Endothelial cell of umbilical vein (primary cell): ENCODE results near the gene NCOA3. TPM values are rescaled to one million over a fixed set of nuclear protein-coding genes. Genes with fewer than 3 reads are reported as not detected.

ENCODE experiments used
- BruUV-seq: library from RNA; stranded (reverse); fragments of 400-500 nt; replicated peaks from 2 replicates; lab custom pipeline; 2021; lab: Mats Ljungman, UMichigan
- CTCF ChIA-PET: fragments of 300-600, 350-600 bp; sonication (Branson Sonifier 250); formaldehyde crosslinking; loops from one replicate; lab custom pipeline; 2021; ENCODE audit warnings: antibody characterized with exemption, inconsistent platforms; lab: Charles Lee
- POLR2A ChIA-PET: fragments of 300-600, 350-600 bp; sonication (Branson Sonifier 250); formaldehyde crosslinking; loops from one replicate; lab custom pipeline; 2021; ENCODE audit warnings: antibody characterized with exemption, inconsistent platforms; lab: Charles Lee
- DNase-seq: peaks from one replicate; pipeline ENCODE4 v3.0.0-alpha.2; 2011; ENCODE audit warnings: low read depth, low spot score
- FAIRE-seq: peaks from 2 replicates; lab custom pipeline; 2011; peaks lifted over from hg19 to GRCh38; lab: Jason Lieb, UNC
- H2AFZ ChIP-seq: 2 replicates; pipeline ENCODE4 v1.6.0; 2012; ENCODE audit warnings: low read depth, low read length, control low read depth, inconsistent platforms
- H3K27ac ChIP-seq: 2 replicates; pipeline ENCODE4 v1.5.1; 2011; ENCODE audit warnings: low read depth, mild to moderate bottlenecking, control low read depth, low read length, moderate library complexity; ENCODE audit not compliant: insufficient read depth
- H3K27me3 ChIP-seq, 2 experiments: 2 replicates each; pipeline versions ENCODE4 v1.6.0 to v1.6.1; 2011; ENCODE audit warnings: low read length in 2 of 2, mixed read lengths in 1 of 2; ENCODE audit not compliant: control insufficient read depth in 2 of 2, insufficient read depth in 2 of 2
- H3K36me3 ChIP-seq, 2 experiments: 2 replicates in 1 of 2; 3 replicates in 1 of 2; pipeline ENCODE4 v1.5.1; 2011; ENCODE audit warnings: low read length in 2 of 2, mild to moderate bottlenecking in 1 of 2, moderate library complexity in 1 of 2; ENCODE audit not compliant: control insufficient read depth in 2 of 2, insufficient read depth in 2 of 2; ENCODE audit errors: extremely low read depth in 1 of 2
- H3K4me1 ChIP-seq: 3 replicates; pipeline ENCODE4 v1.5.1; 2011; ENCODE audit warnings: mild to moderate bottlenecking, low read length; ENCODE audit not compliant: control insufficient read depth, insufficient read depth; ENCODE audit errors: extremely low read depth
- H3K4me2 ChIP-seq: 2 replicates; pipeline ENCODE4 v1.6.1; 2011; ENCODE audit warnings: low read length, control low read depth, mixed read lengths; ENCODE audit not compliant: insufficient read depth
- H3K4me3 ChIP-seq, 3 experiments: fragments of 200-600 bp in 1 of 3; sonication (generic), shearing (Covaris generic) in 1 of 3; replicated peaks in 1 of 3; 2 replicates each; pipeline ENCODE4 v1.5.1; 2011 to 2016; ENCODE audit warnings: control low read depth in 3 of 3, low read length in 3 of 3, mild to moderate bottlenecking in 2 of 3, inconsistent platforms in 1 of 3, low read depth in 1 of 3, moderate library complexity in 1 of 3; ENCODE audit not compliant: insufficient read depth in 1 of 3
- H3K79me2 ChIP-seq: 2 replicates; pipeline ENCODE4 v1.6.0; 2012; ENCODE audit warnings: low read length, inconsistent platforms; ENCODE audit not compliant: control insufficient read depth, insufficient read depth
- H3K9ac ChIP-seq: replicated peaks from 2 replicates; pipeline ENCODE3; 2011; ENCODE audit warnings: low read length, control low read depth; ENCODE audit not compliant: insufficient read depth; ENCODE audit errors: extremely low read depth
- H3K9me1 ChIP-seq: replicated peaks from 3 replicates; pipeline ENCODE4 v1.6.0; 2011; ENCODE audit warnings: mild to moderate bottlenecking, low read length; ENCODE audit not compliant: control insufficient read depth, insufficient read depth; ENCODE audit errors: extremely low read depth
- H3K9me3 ChIP-seq: replicated peaks from 2 replicates; pipeline ENCODE4 v1.5.1; 2012; ENCODE audit warnings: low read length, inconsistent platforms; ENCODE audit not compliant: control insufficient read depth, insufficient read depth
- H4K20me1 ChIP-seq: replicated peaks from 2 replicates; pipeline ENCODE3; 2011; ENCODE audit warnings: mild to moderate bottlenecking, low read length; ENCODE audit not compliant: control insufficient read depth, insufficient read depth; ENCODE audit errors: extremely low read depth
- EZH2 ChIP-seq: IDR thresholded peaks from 2 replicates; pipeline ENCODE4 v1.6.1; 2012; ENCODE audit warnings: borderline replicate concordance, low read depth, mild to moderate bottlenecking, moderate library complexity, low read length, inconsistent platforms; ENCODE audit not compliant: severe bottlenecking
- FOS ChIP-seq: IDR thresholded peaks from 2 replicates; pipeline ENCODE4 v1.6.1; 2011; ENCODE audit warnings: mild to moderate bottlenecking, low read length, moderate library complexity, borderline replicate concordance; ENCODE audit not compliant: insufficient read depth
- GATA2 ChIP-seq: IDR thresholded peaks from 2 replicates; pipeline ENCODE4 v1.7.0; 2011; ENCODE audit warnings: low read depth, mild to moderate bottlenecking, moderate library complexity, mixed read lengths, low read length; ENCODE audit not compliant: insufficient read length, insufficient read depth
- JUN ChIP-seq: IDR thresholded peaks from 2 replicates; pipeline ENCODE4 v1.6.1; 2011; ENCODE audit warnings: borderline replicate concordance, low read depth; ENCODE audit not compliant: insufficient read length, insufficient read depth
- MAX ChIP-seq: IDR thresholded peaks from 2 replicates; pipeline ENCODE4 v1.6.1; 2011; ENCODE audit not compliant: insufficient read depth, insufficient read length
- MYC ChIP-seq: IDR thresholded peaks from one replicate; pipeline ENCODE4 v1.6.1; 2011; ENCODE audit warnings: mild to moderate bottlenecking, low read depth, low read length
- POLR2A ChIP-seq: IDR thresholded peaks from 2 replicates; pipeline ENCODE4 v1.6.1; 2012; ENCODE audit warnings: low read depth, mild to moderate bottlenecking, control low read depth, low read length
- POLR2AphosphoS5 ChIP-seq: IDR thresholded peaks from 2 replicates; pipeline ENCODE4 v1.6.1; 2012; ENCODE audit warnings: low read depth, mild to moderate bottlenecking, control low read depth, low read length, moderate library complexity; ENCODE audit not compliant: insufficient read depth
- dilution Hi-C: fragments of 300-500 bp; cut with MboI; formaldehyde crosslinking; loops from one replicate; pipeline ENCODE4 v1.15.0; 2019; ENCODE audit warnings: low sequenced_read_pairs; ENCODE audit not compliant: extremely low pct_ligation_motif_present
- intact Hi-C: fragments of 100-400 bp; cut with micrococcal nuclease; formaldehyde crosslinking; loops from one replicate; pipeline ENCODE4 v1.10.0; 2022
- polyA plus RNA-seq, 4 experiments: library from polyadenylated mRNA; depleted of rRNA in 3 of 4; stranded (reverse) in 3 of 4; unstranded in 1 of 4; fragments of >200 nt; gene quantifications; 2 replicates each; pipeline versions ENCODE4 v1.2.1 to v1.2.3, GENCODE V29; 2011 to 2012; ENCODE audit warnings: missing spikeins in 1 of 4
- total RNA-seq: library from RNA; stranded (reverse); gene quantifications from 2 replicates; pipeline ENCODE4 v1.2.3, GENCODE V29; 2021
- TF ChIP-seq, protein P1 (sequence below), 2 donors: IDR thresholded peaks; 1 replicate in 1 of 2; 2 replicates in 1 of 2; pipeline ENCODE4 v1.5.1; 2011; ENCODE audit warnings: low read length in 2 of 2, mild to moderate bottlenecking in 2 of 2, moderate library complexity in 2 of 2, control low read depth in 1 of 2, inconsistent platforms in 1 of 2, low read depth in 1 of 2; ENCODE audit not compliant: insufficient read depth in 1 of 2; ENCODE audit errors: extremely low read depth in 1 of 2

NCOA3 gene
- total and polyA plus RNA-seq, 2 donors (not counting 3 experiments of a cell fraction or from before 2014, with no cell fraction given): 12.0 to 35.6 TPM

DNA sequence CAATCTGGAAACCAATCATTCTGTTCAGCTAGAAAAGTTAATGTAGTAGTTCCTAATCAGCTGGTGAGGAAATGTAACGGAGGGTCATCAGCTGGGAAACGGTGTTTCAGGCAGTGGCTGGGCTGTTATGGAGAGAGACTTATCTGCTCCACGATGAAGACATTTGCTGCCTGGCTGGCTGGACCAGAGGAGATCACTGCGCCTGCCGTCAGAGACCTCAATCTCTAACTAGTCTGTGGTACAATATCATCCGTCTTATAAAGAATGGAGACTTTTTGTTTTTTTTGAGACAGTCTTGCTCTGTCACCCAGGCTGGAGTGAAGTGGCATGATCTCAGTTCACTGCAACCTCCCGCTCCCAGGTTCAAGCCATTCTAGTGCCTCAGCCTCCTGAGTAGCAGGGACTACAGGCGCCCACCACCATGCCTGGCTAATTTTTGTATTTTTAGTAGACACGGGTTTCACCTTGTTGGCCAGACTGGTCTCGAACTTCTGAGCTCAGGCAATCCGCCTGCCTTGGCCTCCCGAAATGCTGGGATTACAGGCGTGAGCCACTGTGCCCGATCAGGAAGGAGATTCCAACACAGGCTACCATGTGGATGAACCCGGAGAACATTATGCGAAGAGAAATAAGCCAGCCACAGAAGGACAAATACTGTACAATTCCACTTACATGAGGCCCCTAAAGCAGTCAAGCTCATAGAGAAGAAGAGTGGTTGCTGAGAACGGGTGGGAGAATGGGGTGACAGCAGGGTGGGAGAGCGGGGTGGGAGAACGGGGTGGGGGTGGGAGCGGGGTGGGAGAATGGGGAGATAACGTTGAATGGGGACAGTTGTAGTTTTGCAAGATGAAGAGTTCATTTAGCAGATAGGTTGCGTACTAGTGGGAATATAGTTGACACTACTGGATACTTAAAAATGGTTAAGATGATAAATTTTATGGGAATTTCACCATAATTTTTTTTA is 168.5 kb downstream of the NCOA3 start:
- TF ChIP-seq POLR2AphosphoS5 (no peak), JUN (no peak), GATA2 (no peak), MAX (no peak)
- no peak overlapping the region for H3K9ac ChIP-seq
- CTCF ChIA-PET: interaction anchor here (2.8 to 15.4 kb wide), 2 partner anchors 8 to 950 kb away, joined by 11 to 302 read pairs; no protein-coding TSS in a partner anchor
- no peak overlapping the region for H3K4me3 ChIP-seq
- intact Hi-C loops (no loop called here), dilution Hi-C loops (no loop called here)
- no peak overlapping the region for H2AFZ ChIP-seq
- no peaks in the 10 kb centered on the region for H3K9me1 ChIP-seq
- no peaks in the 10 kb centered on the region for H4K20me1 ChIP-seq
- POLR2A ChIA-PET: no interaction called here
- H3K27me3 ChIP-seq: no peaks in the 10 kb centered on the region
- no peaks in the 10 kb centered on the region for H3K79me2 ChIP-seq
- FAIRE-seq (no peak), DNase-seq (no peak)
- H3K9me3 ChIP-seq: no peaks in the 10 kb centered on the region
- no peaks in the 10 kb centered on the region for H3K36me3 ChIP-seq
- no peaks in the 10 kb centered on the region for H3K4me1 ChIP-seq
- H3K4me2 ChIP-seq: no peak overlapping the region
- no peak overlapping the region for H3K27ac ChIP-seq
- BruUV-seq: no TSS peak

DNA sequence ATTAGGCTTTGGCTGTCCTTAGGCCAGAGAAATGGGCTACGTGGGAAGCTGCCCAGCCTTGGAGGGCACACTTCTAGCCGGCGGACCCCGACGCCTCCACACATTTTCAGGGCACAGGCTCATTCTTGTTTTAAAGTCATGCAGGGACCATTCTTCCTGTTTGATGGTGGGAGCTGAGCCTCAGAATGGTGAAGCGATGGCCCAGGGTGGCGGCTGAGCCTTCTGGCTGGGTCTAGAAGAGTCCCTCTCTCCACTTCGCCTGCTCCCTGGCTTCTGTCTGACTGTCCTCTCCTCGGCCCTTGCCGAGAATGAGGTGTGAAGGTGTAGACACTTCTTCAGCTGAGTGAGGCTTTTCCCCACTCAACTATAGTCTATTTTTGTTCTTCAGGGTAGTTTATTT is 169.2 kb downstream of the NCOA3 start:
- POLR2A ChIA-PET: no interaction called here
- FAIRE-seq: no peak

More for the DNA sequence above, 169.2 kb downstream of the NCOA3 start:
- Histone ChIP-seq H4K20me1 (no peaks in the 10 kb centered on the region), H3K9ac (no peak overlapping the region), H3K4me1 (no peaks in the 10 kb centered on the region), H2AFZ (no peak overlapping the region), H3K9me1 (no peaks in the 10 kb centered on the region), H3K27ac (no peak overlapping the region), H3K4me3 (no peak overlapping the region), H3K9me3 (no peaks in the 10 kb centered on the region), H3K27me3 (no peaks in the 10 kb centered on the region), H3K4me2 (no peak overlapping the region), H3K36me3 (no peaks in the 10 kb centered on the region), H3K79me2 (no peaks in the 10 kb centered on the region)
- intact Hi-C loops: no loop called here
- DNase-seq: no peak
- TF ChIP-seq JUN (no peak), MYC (no peak), GATA2 (no peak), POLR2A (no peak), POLR2AphosphoS5 (no peak), EZH2 (no peak), MAX (no peak), FOS (no peak)
- TF ChIP-seq, protein P1, sequence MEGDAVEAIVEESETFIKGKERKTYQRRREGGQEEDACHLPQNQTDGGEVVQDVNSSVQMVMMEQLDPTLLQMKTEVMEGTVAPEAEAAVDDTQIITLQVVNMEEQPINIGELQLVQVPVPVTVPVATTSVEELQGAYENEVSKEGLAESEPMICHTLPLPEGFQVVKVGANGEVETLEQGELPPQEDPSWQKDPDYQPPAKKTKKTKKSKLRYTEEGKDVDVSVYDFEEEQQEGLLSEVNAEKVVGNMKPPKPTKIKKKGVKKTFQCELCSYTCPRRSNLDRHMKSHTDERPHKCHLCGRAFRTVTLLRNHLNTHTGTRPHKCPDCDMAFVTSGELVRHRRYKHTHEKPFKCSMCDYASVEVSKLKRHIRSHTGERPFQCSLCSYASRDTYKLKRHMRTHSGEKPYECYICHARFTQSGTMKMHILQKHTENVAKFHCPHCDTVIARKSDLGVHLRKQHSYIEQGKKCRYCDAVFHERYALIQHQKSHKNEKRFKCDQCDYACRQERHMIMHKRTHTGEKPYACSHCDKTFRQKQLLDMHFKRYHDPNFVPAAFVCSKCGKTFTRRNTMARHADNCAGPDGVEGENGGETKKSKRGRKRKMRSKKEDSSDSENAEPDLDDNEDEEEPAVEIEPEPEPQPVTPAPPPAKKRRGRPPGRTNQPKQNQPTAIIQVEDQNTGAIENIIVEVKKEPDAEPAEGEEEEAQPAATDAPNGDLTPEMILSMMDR (IDR thresholded peaks at IDR 0.05; ENCODE audit: extremely low read depth in 1 of 2, insufficient read depth in 1 of 2, low read depth in 1 of 2, low read length in 2 of 2): no peak
- dilution Hi-C loops: no loop called here
- CTCF ChIA-PET: interaction anchor here (15.4 kb wide), 1 partner anchor 949 kb away, joined by 302 read pairs; no protein-coding TSS in a partner anchor
- BruUV-seq: no TSS peak
